ENCODE measurements around the gene MGMT.

- TF ChIP-seq, protein P1, sequence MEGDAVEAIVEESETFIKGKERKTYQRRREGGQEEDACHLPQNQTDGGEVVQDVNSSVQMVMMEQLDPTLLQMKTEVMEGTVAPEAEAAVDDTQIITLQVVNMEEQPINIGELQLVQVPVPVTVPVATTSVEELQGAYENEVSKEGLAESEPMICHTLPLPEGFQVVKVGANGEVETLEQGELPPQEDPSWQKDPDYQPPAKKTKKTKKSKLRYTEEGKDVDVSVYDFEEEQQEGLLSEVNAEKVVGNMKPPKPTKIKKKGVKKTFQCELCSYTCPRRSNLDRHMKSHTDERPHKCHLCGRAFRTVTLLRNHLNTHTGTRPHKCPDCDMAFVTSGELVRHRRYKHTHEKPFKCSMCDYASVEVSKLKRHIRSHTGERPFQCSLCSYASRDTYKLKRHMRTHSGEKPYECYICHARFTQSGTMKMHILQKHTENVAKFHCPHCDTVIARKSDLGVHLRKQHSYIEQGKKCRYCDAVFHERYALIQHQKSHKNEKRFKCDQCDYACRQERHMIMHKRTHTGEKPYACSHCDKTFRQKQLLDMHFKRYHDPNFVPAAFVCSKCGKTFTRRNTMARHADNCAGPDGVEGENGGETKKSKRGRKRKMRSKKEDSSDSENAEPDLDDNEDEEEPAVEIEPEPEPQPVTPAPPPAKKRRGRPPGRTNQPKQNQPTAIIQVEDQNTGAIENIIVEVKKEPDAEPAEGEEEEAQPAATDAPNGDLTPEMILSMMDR (IDR thresholded peaks at IDR 0.05), result no peak
- TF ChIP-seq RAD21 (IDR thresholded peaks at IDR 0.05; ENCODE audit: low read length) (no peak), MEF2A (IDR thresholded peaks at IDR 0.05; ENCODE audit: borderline replicate concordance, low read depth) (no peak), GABPA (IDR thresholded peaks at IDR 0.05; ENCODE audit: low read depth) (no peak), USF2 (IDR thresholded peaks at IDR 0.05; ENCODE audit: borderline replicate concordance, low read depth, low read length) (no peak), TAF1 (IDR thresholded peaks at IDR 0.05; ENCODE audit: borderline replicate concordance, low read depth, low read length) (no peak), POLR2AphosphoS5 (IDR thresholded peaks at IDR 0.05; ENCODE audit: low read depth, low read length) (no peak), SMC3 (IDR thresholded peaks at IDR 0.05; ENCODE audit: low read depth, low read length) (no peak), FOXM1 (IDR thresholded peaks at IDR 0.05; ENCODE audit: low read depth) (no peak), CHD2 (IDR thresholded peaks at IDR 0.05; ENCODE audit: low read length, partially characterized antibody) (no peak), YY1 (IDR thresholded peaks at IDR 0.05; ENCODE audit: low read depth) (no peak)
- TF ChIP-seq, protein P2, sequence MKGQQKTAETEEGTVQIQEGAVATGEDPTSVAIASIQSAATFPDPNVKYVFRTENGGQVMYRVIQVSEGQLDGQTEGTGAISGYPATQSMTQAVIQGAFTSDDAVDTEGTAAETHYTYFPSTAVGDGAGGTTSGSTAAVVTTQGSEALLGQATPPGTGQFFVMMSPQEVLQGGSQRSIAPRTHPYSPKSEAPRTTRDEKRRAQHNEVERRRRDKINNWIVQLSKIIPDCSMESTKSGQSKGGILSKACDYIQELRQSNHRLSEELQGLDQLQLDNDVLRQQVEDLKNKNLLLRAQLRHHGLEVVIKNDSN (IDR thresholded peaks at IDR 0.05; ENCODE audit: borderline replicate concordance, low read depth), result no peak
- TF ChIP-seq, protein P3, sequence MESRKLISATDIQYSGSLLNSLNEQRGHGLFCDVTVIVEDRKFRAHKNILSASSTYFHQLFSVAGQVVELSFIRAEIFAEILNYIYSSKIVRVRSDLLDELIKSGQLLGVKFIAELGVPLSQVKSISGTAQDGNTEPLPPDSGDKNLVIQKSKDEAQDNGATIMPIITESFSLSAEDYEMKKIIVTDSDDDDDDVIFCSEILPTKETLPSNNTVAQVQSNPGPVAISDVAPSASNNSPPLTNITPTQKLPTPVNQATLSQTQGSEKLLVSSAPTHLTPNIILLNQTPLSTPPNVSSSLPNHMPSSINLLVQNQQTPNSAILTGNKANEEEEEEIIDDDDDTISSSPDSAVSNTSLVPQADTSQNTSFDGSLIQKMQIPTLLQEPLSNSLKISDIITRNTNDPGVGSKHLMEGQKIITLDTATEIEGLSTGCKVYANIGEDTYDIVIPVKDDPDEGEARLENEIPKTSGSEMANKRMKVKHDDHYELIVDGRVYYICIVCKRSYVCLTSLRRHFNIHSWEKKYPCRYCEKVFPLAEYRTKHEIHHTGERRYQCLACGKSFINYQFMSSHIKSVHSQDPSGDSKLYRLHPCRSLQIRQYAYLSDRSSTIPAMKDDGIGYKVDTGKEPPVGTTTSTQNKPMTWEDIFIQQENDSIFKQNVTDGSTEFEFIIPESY (IDR thresholded peaks at IDR 0.05; ENCODE audit: borderline replicate concordance, low read depth), result no peak
Measured at GRCh38 chr10:129486805-129487204, 19.8 kb downstream of the MGMT start.

All from SK-N-SH (cell line).